Measurements from ENCODE around the gene INO80E. TPM values are rescaled to one million over a fixed set of nuclear protein-coding genes. Genes with fewer than 3 reads are reported as not detected.

The INO80E gene
- total RNA-seq, 1 experiment from 2014 or later, result 89.8 TPM

DNA sequence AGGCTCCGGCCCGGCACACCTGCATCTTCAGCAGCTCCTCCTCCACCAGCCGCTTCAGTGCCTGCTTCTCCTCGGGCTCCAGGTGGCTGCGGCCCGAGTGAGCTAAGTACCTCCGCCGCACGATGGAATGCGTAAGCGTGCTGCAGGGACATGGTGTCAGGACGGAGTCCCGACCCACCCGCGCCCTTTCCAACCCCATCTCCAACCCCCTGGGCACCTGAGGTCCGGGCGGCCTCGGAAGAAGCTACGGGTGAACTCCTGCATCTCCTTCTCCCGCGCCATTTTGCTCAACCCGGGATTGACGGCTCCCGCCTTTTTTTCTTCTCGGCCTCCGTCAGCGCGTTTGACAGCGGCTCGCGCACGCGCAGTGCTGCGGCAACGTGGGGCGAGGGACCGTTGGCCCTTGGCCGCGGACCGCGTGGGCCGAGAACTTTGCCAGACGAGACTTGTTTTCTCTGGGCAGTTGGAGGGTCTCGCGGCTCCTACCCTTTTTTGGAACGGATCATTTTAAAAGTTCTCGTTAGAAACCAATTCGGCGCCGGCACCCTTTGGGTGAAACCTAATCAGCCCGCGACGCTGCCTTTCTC lies 624 bp upstream of the INO80E start, which contains the start of gene HIRIP3:
Gene HIRIP3 (minus strand): TSS at position 294 of the 587 bp plus-strand sequence. CDS start 12 bp downstream, at position 282.
- peak within 1 kb of the TSS; percentile 83 to 95 for H3K4me3 ChIP-seq (replicated peaks in 1 of 2; ENCODE audit: low read depth in 1 of 2, low read length in 2 of 2)
- peak; percentile 66 for DNase-seq (ENCODE audit: low read depth, low spot score)
- no peaks in the 10 kb centered on the region for H3K27me3 ChIP-seq (ENCODE audit: insufficient read depth, low read length)
- H3K4me1 ChIP-seq (ENCODE audit: control insufficient read depth in 1 of 2, insufficient read depth in 2 of 2, low read length in 2 of 2), result peaks cover 9 to 27% of the 10 kb centered on the region in 2 experiments
- H2AFZ ChIP-seq (ENCODE audit: low read depth, low read length, poor library complexity, severe bottlenecking), result peak within 1 kb of the TSS; percentile 64
- peak; percentile 59 for ATAC-seq
- BruUV-seq (replicated peaks), result no TSS peak
- ChIA-PET POLR2A (interaction anchor here (0.6 to 1.2 kb wide), 4 partner anchors 18 to 96 kb away, joined by 3 read pairs; partner anchors contain the start of genes ASPHD1, SEZ6L2, TAOK2 and TMEM219), RAD21 (ENCODE audit: low non-redundant PET in 1 of 2, low total read pairs in 2 of 2, uncharacterized antibody in 2 of 2, unreplicated experiment in 2 of 2) (no interaction called here), CTCF (no interaction called here)
- peak within 1 kb of the TSS; percentile 86 for H3K9ac ChIP-seq (ENCODE audit: low read length)
- TF ChIP-seq, protein P1, sequence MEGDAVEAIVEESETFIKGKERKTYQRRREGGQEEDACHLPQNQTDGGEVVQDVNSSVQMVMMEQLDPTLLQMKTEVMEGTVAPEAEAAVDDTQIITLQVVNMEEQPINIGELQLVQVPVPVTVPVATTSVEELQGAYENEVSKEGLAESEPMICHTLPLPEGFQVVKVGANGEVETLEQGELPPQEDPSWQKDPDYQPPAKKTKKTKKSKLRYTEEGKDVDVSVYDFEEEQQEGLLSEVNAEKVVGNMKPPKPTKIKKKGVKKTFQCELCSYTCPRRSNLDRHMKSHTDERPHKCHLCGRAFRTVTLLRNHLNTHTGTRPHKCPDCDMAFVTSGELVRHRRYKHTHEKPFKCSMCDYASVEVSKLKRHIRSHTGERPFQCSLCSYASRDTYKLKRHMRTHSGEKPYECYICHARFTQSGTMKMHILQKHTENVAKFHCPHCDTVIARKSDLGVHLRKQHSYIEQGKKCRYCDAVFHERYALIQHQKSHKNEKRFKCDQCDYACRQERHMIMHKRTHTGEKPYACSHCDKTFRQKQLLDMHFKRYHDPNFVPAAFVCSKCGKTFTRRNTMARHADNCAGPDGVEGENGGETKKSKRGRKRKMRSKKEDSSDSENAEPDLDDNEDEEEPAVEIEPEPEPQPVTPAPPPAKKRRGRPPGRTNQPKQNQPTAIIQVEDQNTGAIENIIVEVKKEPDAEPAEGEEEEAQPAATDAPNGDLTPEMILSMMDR (IDR thresholded peaks at IDR 0.05 in 2 of 3, conservative IDR thresholded peaks at IDR 0.05 in 1 of 3; ENCODE audit: borderline replicate concordance in 1 of 3, insufficient read depth in 1 of 3, low read depth in 2 of 3, low read length in 2 of 3), result no peak
- TF ChIP-seq RAD21 (IDR thresholded peaks at IDR 0.05; ENCODE audit: low read depth) (no peak), POLR2AphosphoS5 (IDR thresholded peaks at IDR 0.05; ENCODE audit: low read depth, low read length) (peak; percentile 51), FOSL1 (IDR thresholded peaks at IDR 0.05; ENCODE audit: low read depth) (no peak), YY1 (IDR thresholded peaks at IDR 0.05; ENCODE audit: extremely low read depth, insufficient replicate concordance, low read depth, low read length) (peak; percentile 88), MAX (IDR thresholded peaks at IDR 0.05) (peak; percentile 92), SP1 (IDR thresholded peaks at IDR 0.05; ENCODE audit: low read depth) (no peak), EZH2phosphoT487 (IDR thresholded peaks at IDR 0.05; ENCODE audit: borderline replicate concordance) (no peak), POLR2A (IDR thresholded peaks at IDR 0.05; ENCODE audit: borderline replicate concordance, extremely low read depth, insufficient read depth, insufficient read length) (peak; percentile 53), CBX3 (IDR thresholded peaks at IDR 0.05; ENCODE audit: low read depth) (no peak; the same call in 1 of the 2 replicates)
- TF ChIP-seq, protein P2, sequence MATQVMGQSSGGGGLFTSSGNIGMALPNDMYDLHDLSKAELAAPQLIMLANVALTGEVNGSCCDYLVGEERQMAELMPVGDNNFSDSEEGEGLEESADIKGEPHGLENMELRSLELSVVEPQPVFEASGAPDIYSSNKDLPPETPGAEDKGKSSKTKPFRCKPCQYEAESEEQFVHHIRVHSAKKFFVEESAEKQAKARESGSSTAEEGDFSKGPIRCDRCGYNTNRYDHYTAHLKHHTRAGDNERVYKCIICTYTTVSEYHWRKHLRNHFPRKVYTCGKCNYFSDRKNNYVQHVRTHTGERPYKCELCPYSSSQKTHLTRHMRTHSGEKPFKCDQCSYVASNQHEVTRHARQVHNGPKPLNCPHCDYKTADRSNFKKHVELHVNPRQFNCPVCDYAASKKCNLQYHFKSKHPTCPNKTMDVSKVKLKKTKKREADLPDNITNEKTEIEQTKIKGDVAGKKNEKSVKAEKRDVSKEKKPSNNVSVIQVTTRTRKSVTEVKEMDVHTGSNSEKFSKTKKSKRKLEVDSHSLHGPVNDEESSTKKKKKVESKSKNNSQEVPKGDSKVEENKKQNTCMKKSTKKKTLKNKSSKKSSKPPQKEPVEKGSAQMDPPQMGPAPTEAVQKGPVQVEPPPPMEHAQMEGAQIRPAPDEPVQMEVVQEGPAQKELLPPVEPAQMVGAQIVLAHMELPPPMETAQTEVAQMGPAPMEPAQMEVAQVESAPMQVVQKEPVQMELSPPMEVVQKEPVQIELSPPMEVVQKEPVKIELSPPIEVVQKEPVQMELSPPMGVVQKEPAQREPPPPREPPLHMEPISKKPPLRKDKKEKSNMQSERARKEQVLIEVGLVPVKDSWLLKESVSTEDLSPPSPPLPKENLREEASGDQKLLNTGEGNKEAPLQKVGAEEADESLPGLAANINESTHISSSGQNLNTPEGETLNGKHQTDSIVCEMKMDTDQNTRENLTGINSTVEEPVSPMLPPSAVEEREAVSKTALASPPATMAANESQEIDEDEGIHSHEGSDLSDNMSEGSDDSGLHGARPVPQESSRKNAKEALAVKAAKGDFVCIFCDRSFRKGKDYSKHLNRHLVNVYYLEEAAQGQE (IDR thresholded peaks at IDR 0.05; ENCODE audit: low read depth), result no peak
- peaks cover 9 to 20% of the 10 kb centered on the region in 2 experiments for H3K36me3 ChIP-seq (ENCODE audit: control insufficient read depth in 1 of 2, insufficient read depth in 2 of 2, low read length in 2 of 2)
- H3K9me2 ChIP-seq (ENCODE audit: insufficient read depth), result no peaks in the 10 kb centered on the region
- H3K79me2 ChIP-seq (ENCODE audit: insufficient read depth, low read length), result peaks cover 11% of the 10 kb centered on the region
- no peaks in the 10 kb centered on the region for H4K20me1 ChIP-seq (ENCODE audit: insufficient read depth)
- H3K9me3 ChIP-seq (ENCODE audit: control insufficient read depth in 1 of 2, insufficient read depth in 1 of 2, low read depth in 1 of 2, low read length in 2 of 2), result no peaks in the 10 kb centered on the region
- H3K27ac ChIP-seq (ENCODE audit: low read depth, low read length), result peak within 1 kb of the TSS; percentile 88
- intact Hi-C loops (cut with micrococcal nuclease), result no loop called here
- H3K4me2 ChIP-seq (ENCODE audit: low read length), result peak within 1 kb of the TSS; percentile 92

All from HCT116 (cell line).